Amniotic epithelial cell (primary cell): Measurements from ENCODE around the gene EEF1AKMT3.

Experiments used
- DNase-seq: peaks from one replicate; pipeline ENCODE4 v3.0.0-alpha.2; 2010; ENCODE audit warnings: low read depth

The EEF1AKMT3 gene

GRCh38 chr12:57772429-57773322 lies at the start of gene EEF1AKMT3:
Gene EEF1AKMT3 (plus strand): TSS chr12:57772614. CDS start chr12:57772725, 111 bp downstream.
- DNase-seq: no peak

GRCh38 chr12:57722716-57723629 lies 49.4 kb upstream of the EEF1AKMT3 start:
- DNase-seq: no peak

GRCh38 chr12:57723630-57723962 lies 48.8 kb upstream of the EEF1AKMT3 start:
- no peak for DNase-seq

GRCh38 chr12:57724003-57724935 lies 48.1 kb upstream of the EEF1AKMT3 start:
- DNase-seq: no peak

GRCh38 chr12:57724936-57725740 lies 47.3 kb upstream of the EEF1AKMT3 start:
- DNase-seq: no peak

- DNase-seq: no peak
These were observed 46.6 kb upstream of the EEF1AKMT3 start for GRCh38 chr12:57725851-57726150.

- DNase-seq: peak; percentile 56
These were observed 46.1 kb upstream of the EEF1AKMT3 start for GRCh38 chr12:57726151-57726883.

- DNase-seq: peak; percentile 36
These were observed 45.3 kb upstream of the EEF1AKMT3 start for GRCh38 chr12:57726884-57727757.

GRCh38 chr12:57727758-57728395 lies 44.5 kb upstream of the EEF1AKMT3 start:
- DNase-seq: no peak

GRCh38 chr12:57729321-57729844 lies 43.0 kb upstream of the EEF1AKMT3 start:
- DNase-seq: no peak

GRCh38 chr12:57730336-57731067 lies 41.9 kb upstream of the EEF1AKMT3 start:
- DNase-seq: no peak

GRCh38 chr12:57731411-57732080 lies 40.9 kb upstream of the EEF1AKMT3 start:
- DNase-seq: no peak

GRCh38 chr12:57732270-57732669 lies 40.1 kb upstream of the EEF1AKMT3 start:
- no peak for DNase-seq

- no peak for DNase-seq
These were observed 39.5 kb upstream of the EEF1AKMT3 start for GRCh38 chr12:57732726-57733593.

GRCh38 chr12:57733928-57734327 lies 38.5 kb upstream of the EEF1AKMT3 start:
- DNase-seq: no peak

GRCh38 chr12:57734591-57734990 lies 37.8 kb upstream of the EEF1AKMT3 start:
- DNase-seq: no peak
